Measurements from ENCODE around the gene NPW. TPM values are rescaled to one million over a fixed set of nuclear protein-coding genes. Genes with fewer than 3 reads are reported as not detected.

The NPW gene
- total RNA-seq, 1 donor from 2014 or later = not detected

DNA sequence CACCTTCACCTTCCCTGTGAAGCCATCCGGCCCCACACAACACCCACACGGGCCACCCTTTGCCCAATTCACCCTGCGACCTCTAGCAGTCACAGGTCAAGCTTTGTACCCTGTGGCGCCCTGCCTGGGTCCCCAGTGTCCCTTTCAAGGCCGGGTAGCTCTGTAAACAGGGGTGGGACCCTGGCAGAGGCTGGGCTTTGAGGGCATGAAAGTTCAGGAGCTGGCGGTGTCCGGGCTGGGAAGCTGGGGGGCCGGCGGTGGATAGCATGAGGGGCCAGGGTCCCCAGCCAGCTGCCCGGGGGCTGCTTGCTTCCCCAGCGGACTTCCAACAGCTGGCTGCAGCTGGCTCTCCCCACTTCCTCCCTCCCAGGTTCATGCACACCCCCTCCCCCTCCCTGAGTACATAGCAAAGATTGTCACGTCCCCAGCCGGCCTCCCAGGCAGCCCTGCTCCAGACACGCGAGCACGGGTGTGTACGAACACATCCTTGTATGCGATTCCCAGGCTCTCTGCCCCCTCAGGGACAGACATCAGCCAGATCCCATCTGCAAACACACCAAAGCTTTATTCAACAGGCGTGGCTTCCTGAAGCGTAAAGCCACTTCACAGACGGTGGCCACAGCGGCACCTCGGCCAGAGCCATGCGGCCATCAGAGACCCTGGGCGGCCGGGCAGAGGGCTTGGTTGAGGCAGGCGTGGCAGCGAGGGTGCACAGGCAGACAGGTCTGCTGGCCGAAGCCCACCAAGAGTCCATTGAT lies 19.9 kb downstream of the NPW start:
- no peaks in the 10 kb centered on the region for H3K9me3 ChIP-seq (ENCODE audit: control insufficient read depth in 3 of 3, low read length in 3 of 3)
- H3K4me1 ChIP-seq (ENCODE audit: control insufficient read depth in 3 of 3, insufficient read depth in 3 of 3, low read length in 3 of 3) = peaks cover 50 to 84% (median 78%) of the 10 kb centered on the region in 3 donors
- peak overlapping the region in 2 of 3 donors; percentile 43 to 64 for H3K9ac ChIP-seq (ENCODE audit: low read depth in 1 of 3, low read length in 3 of 3)
- H3K36me3 ChIP-seq (ENCODE audit: control insufficient read depth in 3 of 3, insufficient read depth in 3 of 3, low read length in 3 of 3) = peaks cover 0 to 13% (median 5%) of the 10 kb centered on the region in 3 donors
- no peaks in the 10 kb centered on the region for H3K27me3 ChIP-seq (ENCODE audit: control insufficient read depth in 3 of 3, insufficient read depth in 3 of 3, low read length in 3 of 3)
- H3K27ac ChIP-seq (ENCODE audit: low read depth, low read length) = peak overlapping the region; percentile 79
- H3K4me3 ChIP-seq (ENCODE audit: low read length in 3 of 3) = peak overlapping the region in 1 of 3 donors; percentile 56

DNA sequence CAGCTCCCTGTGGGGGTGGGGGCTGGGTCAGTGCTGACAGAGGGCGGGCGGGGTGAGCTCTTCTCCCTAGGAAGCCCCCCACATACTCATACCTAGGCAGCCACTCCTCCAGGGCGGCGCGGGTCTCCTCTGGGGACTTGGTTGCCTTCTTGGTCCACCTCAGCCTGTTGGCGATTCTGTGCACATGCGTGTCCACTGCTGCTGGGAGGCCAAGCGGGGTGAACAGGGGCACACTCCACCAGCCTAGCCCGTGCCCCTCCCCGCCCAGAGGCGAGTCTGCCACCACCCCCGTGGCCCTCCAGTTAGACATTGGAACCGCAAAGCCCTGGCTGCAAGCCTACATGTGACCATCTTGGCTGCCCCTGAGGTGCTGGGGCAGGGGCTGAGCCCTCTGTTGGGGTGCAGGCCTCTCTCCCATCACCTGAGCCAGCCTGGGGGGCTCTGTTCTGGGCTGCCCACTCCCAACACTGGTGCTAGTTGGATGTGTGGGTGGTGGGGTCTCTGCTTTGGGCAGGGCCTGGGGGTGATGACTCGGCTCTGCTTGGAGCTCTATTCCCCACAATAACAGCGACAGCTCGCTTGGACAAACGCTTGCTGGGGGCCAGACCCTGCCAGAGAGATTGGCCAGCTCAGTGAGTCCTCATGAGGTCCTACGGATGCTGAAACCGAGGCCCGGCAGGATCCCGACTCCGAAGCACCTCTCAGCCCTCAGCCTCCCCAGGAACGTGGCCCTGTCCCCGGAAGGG lies 20.6 kb downstream of the NPW start:
- Histone ChIP-seq H3K9me3 (ENCODE audit: control insufficient read depth in 3 of 3, low read length in 3 of 3) (no peaks in the 10 kb centered on the region), H3K27ac (ENCODE audit: low read depth, low read length) (peak overlapping the region; percentile 68), H3K27me3 (ENCODE audit: control insufficient read depth in 3 of 3, insufficient read depth in 3 of 3, low read length in 3 of 3) (no peaks in the 10 kb centered on the region), H3K4me1 (ENCODE audit: control insufficient read depth in 3 of 3, insufficient read depth in 3 of 3, low read length in 3 of 3) (peaks cover 44 to 79% (median 72%) of the 10 kb centered on the region in 3 donors), H3K9ac (ENCODE audit: low read depth in 1 of 3, low read length in 3 of 3) (peak overlapping the region in 2 of 3 donors; percentile 32 to 66), H3K4me3 (ENCODE audit: low read length in 3 of 3) (peak overlapping the region in 1 of 3 donors; percentile 22), H3K36me3 (ENCODE audit: control insufficient read depth in 3 of 3, insufficient read depth in 3 of 3, low read length in 3 of 3) (peaks cover 0 to 13% (median 5%) of the 10 kb centered on the region in 3 donors)

DNA sequence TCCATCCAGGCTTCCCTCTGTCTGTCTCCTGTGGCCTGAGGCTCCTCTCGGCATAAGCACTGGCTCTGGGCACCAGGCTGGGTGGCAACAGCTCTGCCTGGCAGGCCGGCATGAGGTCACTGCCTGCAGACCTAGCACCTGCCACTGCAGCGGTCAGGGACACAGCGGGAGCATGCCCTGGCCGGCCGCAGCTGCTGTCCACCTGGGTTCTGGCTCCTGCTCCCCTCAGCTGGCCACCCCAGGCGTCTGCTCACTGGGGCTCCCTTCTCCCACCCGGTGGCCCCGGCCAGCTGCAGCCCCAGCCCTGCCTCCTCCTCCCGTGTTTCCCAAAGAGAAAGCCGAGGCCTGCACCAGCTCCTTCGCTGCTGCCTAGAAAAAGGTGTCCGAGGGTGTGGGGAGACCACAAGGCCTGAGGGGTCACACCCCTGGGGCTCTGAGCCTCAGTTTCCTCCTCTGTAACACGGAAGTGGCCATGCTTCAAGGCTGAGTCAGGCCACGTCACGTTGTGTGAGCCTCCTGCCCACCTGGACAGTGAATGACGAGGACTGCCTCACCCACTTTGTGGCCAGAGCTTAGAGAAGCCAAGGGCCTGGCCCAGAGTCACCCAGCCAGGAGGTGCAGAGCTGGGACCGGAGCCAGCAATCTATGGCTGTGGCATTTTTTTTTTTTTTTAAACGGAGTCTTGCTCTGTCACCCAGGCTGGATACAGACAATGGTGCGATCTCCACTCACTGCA lies 21.4 kb downstream of the NPW start:
- no peaks in the 10 kb centered on the region for H3K9me3 ChIP-seq (ENCODE audit: control insufficient read depth in 3 of 3, low read length in 3 of 3)

DNA sequence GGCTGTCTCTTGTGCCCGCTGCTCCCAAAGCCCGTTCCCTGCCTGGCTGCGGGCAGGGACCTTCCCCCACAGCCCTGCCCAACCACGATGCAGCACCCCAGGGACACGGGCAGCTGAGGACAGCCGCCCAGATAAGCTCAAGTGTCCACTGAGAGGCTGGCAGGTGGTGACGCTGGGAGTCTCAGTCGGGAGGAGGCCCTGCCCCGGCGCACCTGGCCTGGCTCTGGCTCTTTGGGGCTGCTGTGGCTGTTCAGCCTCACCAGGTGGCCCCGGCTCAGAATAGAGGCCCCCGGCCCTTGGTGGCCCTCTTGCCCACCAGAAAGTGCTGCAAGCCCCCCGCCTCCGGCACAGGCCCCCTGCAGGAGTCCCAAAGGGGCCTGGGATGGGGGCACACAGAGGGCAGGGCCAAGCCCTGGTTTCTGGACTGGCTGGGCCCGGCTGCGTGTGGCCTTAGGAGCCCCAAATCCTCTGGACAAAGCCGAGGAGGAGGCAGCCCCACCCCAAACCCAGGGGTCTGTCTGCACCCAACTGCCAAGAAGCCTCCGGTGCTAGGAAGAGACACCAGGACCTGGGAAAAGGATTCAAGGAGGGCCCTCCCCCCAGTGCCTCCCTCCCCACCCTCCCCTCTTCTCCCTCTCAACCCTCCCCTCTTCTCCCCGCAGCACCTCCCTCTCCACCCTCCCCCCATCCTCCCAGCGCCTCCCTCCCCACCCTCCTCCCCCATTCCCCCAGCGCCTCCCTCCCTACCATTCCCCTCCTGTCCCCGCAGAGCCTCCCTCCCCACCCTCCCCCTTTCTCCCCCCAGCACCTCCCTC lies 22.8 kb downstream of the NPW start:
- H3K4me3 ChIP-seq (ENCODE audit: low read length in 3 of 3) = no peak overlapping the region
- peaks cover 49 to 74% (median 68%) of the 10 kb centered on the region in 3 donors for H3K4me1 ChIP-seq (ENCODE audit: control insufficient read depth in 3 of 3, insufficient read depth in 3 of 3, low read length in 3 of 3)
- H3K36me3 ChIP-seq (ENCODE audit: control insufficient read depth in 3 of 3, insufficient read depth in 3 of 3, low read length in 3 of 3) = peaks cover 0 to 7% (median 5%) of the 10 kb centered on the region in 3 donors
- H3K27me3 ChIP-seq (ENCODE audit: control insufficient read depth in 3 of 3, insufficient read depth in 3 of 3, low read length in 3 of 3) = no peaks in the 10 kb centered on the region
- H3K27ac ChIP-seq (ENCODE audit: low read depth, low read length) = no peak overlapping the region
- no peaks in the 10 kb centered on the region for H3K9me3 ChIP-seq (ENCODE audit: control insufficient read depth in 3 of 3, low read length in 3 of 3)
- peak overlapping the region in 1 of 3 donors; percentile 1 for H3K9ac ChIP-seq (ENCODE audit: low read depth in 1 of 3, low read length in 3 of 3)

More for the DNA sequence above, 21.4 kb downstream of the NPW start:
- peaks cover 0 to 13% (median 8%) of the 10 kb centered on the region in 3 donors for H3K36me3 ChIP-seq (ENCODE audit: control insufficient read depth in 3 of 3, insufficient read depth in 3 of 3, low read length in 3 of 3)
- H3K4me1 ChIP-seq (ENCODE audit: control insufficient read depth in 3 of 3, insufficient read depth in 3 of 3, low read length in 3 of 3) = peaks cover 45 to 76% (median 69%) of the 10 kb centered on the region in 3 donors
- peak overlapping the region in 2 of 3 donors; percentile 47 to 66 for H3K9ac ChIP-seq (ENCODE audit: low read depth in 1 of 3, low read length in 3 of 3)
- no peak overlapping the region for H3K4me3 ChIP-seq (ENCODE audit: low read length in 3 of 3)
- H3K27ac ChIP-seq (ENCODE audit: low read depth, low read length) = peak overlapping the region; percentile 68
- H3K27me3 ChIP-seq (ENCODE audit: control insufficient read depth in 3 of 3, insufficient read depth in 3 of 3, low read length in 3 of 3) = no peaks in the 10 kb centered on the region

DNA sequence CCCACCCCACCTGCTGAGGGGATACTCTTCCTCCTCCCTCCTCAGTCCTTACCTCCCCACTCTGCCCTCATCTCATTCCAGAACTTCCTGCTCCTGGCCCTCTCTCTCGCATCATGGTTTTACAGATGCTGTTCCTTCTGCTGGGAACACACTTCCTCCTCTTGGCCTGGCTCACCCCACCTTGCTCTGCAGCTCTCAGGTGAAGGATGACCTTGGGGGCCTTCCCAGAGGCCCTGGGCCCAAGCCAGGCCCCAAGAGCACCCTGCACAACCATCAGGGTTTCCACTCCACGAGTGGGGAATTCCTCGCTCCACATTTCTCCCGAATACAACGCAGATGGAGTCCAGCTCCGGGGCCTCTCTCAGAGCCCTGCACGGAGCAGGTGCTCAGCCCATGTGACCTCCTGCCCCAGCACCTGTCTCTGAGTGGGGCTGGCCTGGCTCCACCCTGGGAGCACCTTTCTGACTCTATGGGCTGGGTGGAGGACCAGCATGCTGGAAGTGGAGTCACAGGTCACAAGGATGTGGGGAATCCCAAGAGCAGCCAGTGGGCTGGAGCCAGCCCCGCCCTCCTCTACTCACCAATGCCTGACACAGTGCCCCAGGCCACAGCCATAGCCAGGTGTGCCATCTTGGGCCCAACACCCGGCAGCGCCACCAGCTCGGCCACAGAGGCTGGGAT lies 23.5 kb downstream of the NPW start:
- Histone ChIP-seq H3K4me3 (ENCODE audit: low read length in 3 of 3) (no peak overlapping the region), H3K9ac (ENCODE audit: low read depth in 1 of 3, low read length in 3 of 3) (no peak overlapping the region), H3K27ac (ENCODE audit: low read depth, low read length) (no peak overlapping the region), H3K9me3 (ENCODE audit: control insufficient read depth in 3 of 3, low read length in 3 of 3) (no peaks in the 10 kb centered on the region), H3K4me1 (ENCODE audit: control insufficient read depth in 3 of 3, insufficient read depth in 3 of 3, low read length in 3 of 3) (peaks cover 41 to 70% (median 62%) of the 10 kb centered on the region in 3 donors), H3K27me3 (ENCODE audit: control insufficient read depth in 3 of 3, insufficient read depth in 3 of 3, low read length in 3 of 3) (no peaks in the 10 kb centered on the region), H3K36me3 (ENCODE audit: control insufficient read depth in 3 of 3, insufficient read depth in 3 of 3, low read length in 3 of 3) (peaks cover 0 to 3% (median 3%) of the 10 kb centered on the region in 3 donors)

DNA sequence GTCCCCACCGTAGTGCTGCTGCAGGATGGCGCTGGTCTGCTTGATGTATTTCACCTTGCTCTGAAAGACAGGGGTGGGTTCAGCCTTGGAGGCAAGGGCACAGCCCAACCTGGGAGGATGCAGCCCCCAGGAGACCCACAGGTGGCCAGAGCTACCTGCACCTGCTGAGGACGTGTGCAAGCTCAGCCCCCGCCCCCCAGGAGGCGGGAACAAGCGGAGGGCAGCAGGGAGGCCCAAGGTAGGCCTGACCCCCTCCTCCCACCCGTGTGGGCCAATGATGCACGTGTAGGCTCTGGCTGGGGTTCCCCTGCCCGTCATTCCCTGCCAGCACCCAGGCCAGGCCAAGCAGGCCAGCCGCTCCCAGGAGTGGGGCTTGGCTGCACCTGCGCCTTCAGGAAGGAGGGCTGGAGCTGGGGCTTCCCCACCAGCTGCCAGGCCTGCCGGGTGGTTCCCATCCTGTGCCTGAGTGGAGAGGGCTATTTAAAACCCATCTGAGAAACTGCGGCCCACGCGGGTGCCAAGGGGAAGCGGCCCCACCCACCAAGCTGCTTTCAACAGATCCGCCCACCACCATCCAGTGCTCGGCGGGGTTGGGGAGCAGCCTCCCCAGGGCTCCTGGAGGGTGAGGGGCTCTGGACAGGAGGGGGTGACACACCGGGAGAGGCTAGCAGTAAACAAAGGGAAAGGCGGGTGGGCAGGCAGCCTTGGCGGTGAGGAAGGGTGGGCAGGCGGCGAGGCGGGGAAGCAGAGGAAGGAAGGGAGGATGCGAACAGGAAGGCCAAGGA lies 24.3 kb downstream of the NPW start:
- H3K9me3 ChIP-seq (ENCODE audit: control insufficient read depth in 3 of 3, low read length in 3 of 3) = no peaks in the 10 kb centered on the region
- H3K4me3 ChIP-seq (ENCODE audit: low read length in 3 of 3) = no peak overlapping the region
- peaks cover 45 to 72% (median 63%) of the 10 kb centered on the region in 3 donors for H3K4me1 ChIP-seq (ENCODE audit: control insufficient read depth in 3 of 3, insufficient read depth in 3 of 3, low read length in 3 of 3)
- no peak overlapping the region for H3K27ac ChIP-seq (ENCODE audit: low read depth, low read length)
- H3K36me3 ChIP-seq (ENCODE audit: control insufficient read depth in 3 of 3, insufficient read depth in 3 of 3, low read length in 3 of 3) = peaks cover 0 to 3% (median 3%) of the 10 kb centered on the region in 3 donors
- peak overlapping the region in 1 of 3 donors; percentile 45 for H3K9ac ChIP-seq (ENCODE audit: low read depth in 1 of 3, low read length in 3 of 3)
- H3K27me3 ChIP-seq (ENCODE audit: control insufficient read depth in 3 of 3, insufficient read depth in 3 of 3, low read length in 3 of 3) = no peaks in the 10 kb centered on the region

DNA sequence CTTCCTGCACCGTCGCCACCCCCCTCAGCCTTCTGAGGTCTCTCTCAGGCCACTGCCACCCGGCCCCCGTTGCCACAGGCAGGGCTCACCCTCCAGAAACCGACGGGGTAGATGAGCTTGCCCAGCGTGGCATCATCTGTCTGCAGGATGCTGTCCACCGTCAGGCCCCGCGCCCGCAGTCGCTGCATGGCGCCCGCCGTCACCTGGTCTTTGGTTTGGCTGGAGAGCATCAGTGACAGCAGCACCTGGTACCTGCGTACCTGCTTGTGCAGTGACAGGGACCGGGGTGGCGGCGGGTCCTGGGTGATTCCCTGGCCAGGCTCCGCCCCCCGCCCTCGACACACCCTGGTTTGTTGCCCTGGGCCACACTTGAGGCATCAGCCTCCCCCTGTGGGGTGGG lies 25.0 kb downstream of the NPW start:
- Histone ChIP-seq H3K9ac (ENCODE audit: low read depth in 1 of 3, low read length in 3 of 3) (no peak overlapping the region), H3K4me1 (ENCODE audit: control insufficient read depth in 3 of 3, insufficient read depth in 3 of 3, low read length in 3 of 3) (peaks cover 39 to 70% (median 61%) of the 10 kb centered on the region in 3 donors), H3K36me3 (ENCODE audit: control insufficient read depth in 3 of 3, insufficient read depth in 3 of 3, low read length in 3 of 3) (peaks cover 0 to 3% (median 3%) of the 10 kb centered on the region in 3 donors), H3K27me3 (ENCODE audit: control insufficient read depth in 3 of 3, insufficient read depth in 3 of 3, low read length in 3 of 3) (no peaks in the 10 kb centered on the region), H3K27ac (ENCODE audit: low read depth, low read length) (no peak overlapping the region), H3K9me3 (ENCODE audit: control insufficient read depth in 3 of 3, low read length in 3 of 3) (no peaks in the 10 kb centered on the region), H3K4me3 (ENCODE audit: low read length in 3 of 3) (no peak overlapping the region)

DNA sequence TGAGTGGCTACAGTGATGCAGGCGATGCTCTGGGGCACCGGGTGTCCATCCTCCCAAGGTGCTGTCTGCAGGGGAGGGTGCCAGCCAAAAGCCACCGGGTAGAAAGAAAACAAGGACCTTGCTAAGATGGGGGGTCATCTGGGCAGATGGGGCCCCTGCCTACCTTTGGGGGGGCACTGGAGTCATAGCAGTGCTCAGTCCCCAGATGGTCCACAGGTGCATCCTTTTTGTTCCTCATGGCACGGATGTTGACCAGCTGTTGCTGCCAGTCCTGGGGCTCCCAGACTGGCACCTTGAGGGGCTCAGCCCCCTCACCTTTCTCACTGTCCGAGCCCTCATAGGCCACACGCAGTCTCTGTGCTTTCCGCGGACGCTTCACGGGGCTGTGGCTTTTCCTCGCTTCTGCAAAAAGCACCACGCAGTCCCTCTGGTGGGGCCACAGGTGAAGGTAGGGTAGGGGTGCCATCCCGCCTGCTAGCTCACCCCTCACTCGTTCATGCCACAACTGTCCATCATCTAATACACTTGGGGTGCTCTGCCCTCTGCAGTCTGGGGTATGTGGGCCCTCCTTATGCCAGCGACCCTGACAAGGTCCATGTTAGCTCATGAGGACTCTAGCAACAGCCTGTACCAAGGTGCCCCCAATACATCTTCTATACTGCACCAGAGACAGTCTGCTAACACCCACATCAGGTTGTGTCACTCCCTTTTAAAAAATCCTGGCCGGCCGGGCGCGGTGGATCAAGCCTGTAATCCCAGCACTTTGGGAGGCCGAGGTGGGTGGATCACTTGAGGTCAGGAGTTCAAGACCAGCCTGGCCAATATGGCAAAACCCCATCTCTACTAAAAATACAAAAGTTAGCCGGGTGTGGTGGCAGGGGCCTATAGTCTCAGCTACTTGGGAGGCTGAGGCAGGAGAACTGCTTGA lies 26.6 kb downstream of the NPW start:
- peak overlapping the region in 1 of 3 donors; percentile 13 for H3K4me3 ChIP-seq (ENCODE audit: low read length in 3 of 3)
- H3K9me3 ChIP-seq (ENCODE audit: control insufficient read depth in 3 of 3, low read length in 3 of 3) = no peaks in the 10 kb centered on the region
- H3K27ac ChIP-seq (ENCODE audit: low read depth, low read length) = no peak overlapping the region
- H3K4me1 ChIP-seq (ENCODE audit: control insufficient read depth in 3 of 3, insufficient read depth in 3 of 3, low read length in 3 of 3) = peaks cover 24 to 55% (median 44%) of the 10 kb centered on the region in 3 donors
- H3K9ac ChIP-seq (ENCODE audit: low read depth in 1 of 3, low read length in 3 of 3) = peak overlapping the region in 1 of 3 donors; percentile 88
- H3K27me3 ChIP-seq (ENCODE audit: control insufficient read depth in 3 of 3, insufficient read depth in 3 of 3, low read length in 3 of 3) = no peaks in the 10 kb centered on the region
- H3K36me3 ChIP-seq (ENCODE audit: control insufficient read depth in 3 of 3, insufficient read depth in 3 of 3, low read length in 3 of 3) = peaks cover under 1 to 4% (median 4%) of the 10 kb centered on the region in 3 donors
